B cell (primary cell): ENCODE measurements around the gene PLEKHA7.

Experiments
- CTCF ChIP-seq: fragments of 200-600 bp; IDR thresholded peaks from one replicate; pipeline ENCODE4 v1.8.0; 2022; ENCODE audit warnings: antibody characterized with exemption, mild to moderate bottlenecking
- EZH2 ChIP-seq: IDR thresholded peaks from 2 replicates; pipeline ENCODE4 v1.6.1; 2012; ENCODE audit warnings: borderline replicate concordance, low read depth, mild to moderate bottlenecking, moderate library complexity, low read length; ENCODE audit not compliant: insufficient read depth, poor library complexity, severe bottlenecking

DNA sequence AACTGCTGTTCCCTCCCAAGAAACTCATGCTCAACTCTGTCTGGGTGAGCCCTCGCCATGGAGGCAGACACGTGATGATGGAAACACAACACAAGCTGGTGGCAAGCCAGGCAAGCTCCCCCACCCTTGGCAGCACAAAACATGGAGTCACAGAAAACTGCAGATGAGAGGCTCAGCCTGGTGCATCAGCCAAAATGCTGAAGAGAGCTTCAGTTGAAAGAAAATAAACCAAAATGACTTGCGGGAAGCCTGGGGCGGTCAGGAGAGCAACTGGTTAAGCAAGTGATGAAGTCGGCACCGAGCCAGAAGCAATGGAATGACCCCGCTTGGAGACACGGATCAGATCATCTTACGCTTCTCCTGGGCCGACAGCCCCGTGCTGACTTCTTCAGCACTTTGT, 207.4 kb downstream of the PLEKHA7 start:
- no peak for TF ChIP-seq CTCF
- TF ChIP-seq EZH2: no peak
